NCI-H2081 (cell line): ENCODE results near the gene SYNE1.
A peak's percentile ranks its signal among the peaks of the same experiment; 100 is the strongest.

Source experiments
- DNase-seq, 2 experiments: peaks; one replicate each; lab custom pipeline; 2025; lab: John Stamatoyannopoulos, UW

Gene SYNE1

DNA sequence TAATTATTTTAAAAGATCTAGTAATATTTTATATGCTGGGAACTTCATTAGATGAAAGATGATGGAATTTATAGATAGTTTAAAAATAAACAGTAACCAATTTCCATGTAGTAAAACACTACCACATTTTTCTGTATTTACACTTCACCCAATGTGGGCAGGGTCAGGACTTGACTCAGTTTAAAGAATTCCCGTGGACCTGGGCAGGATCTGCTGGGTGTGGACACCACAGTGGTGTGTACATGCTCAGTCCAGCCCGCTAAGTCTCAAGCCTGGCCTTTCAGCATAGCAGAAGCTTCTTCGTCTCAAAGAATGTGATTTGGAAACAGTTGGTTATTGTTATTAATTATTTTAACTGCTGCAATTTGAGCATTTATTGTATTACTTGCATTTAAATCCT lies 364.2 kb downstream of the SYNE1 start:
- no peak for DNase-seq

DNA sequence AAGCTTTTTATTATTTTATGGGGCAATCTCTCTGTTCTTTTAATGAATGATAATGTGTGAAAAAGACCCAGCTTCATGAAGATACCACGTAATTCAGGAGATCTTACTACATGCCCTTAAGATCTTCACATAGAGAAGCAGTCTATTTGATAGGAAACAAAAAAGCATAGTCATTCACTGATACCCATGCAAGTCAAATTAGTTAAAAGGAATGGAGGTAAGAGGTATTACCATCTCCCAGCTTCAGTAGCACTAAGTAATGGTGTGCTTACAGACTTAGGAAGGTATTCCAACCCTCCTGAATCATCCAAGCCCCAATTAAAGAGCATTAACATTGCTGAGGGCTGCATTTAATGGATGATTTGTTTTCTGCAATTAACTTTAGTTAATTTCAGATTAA lies 364.7 kb downstream of the SYNE1 start:
- DNase-seq, result no peak

DNA sequence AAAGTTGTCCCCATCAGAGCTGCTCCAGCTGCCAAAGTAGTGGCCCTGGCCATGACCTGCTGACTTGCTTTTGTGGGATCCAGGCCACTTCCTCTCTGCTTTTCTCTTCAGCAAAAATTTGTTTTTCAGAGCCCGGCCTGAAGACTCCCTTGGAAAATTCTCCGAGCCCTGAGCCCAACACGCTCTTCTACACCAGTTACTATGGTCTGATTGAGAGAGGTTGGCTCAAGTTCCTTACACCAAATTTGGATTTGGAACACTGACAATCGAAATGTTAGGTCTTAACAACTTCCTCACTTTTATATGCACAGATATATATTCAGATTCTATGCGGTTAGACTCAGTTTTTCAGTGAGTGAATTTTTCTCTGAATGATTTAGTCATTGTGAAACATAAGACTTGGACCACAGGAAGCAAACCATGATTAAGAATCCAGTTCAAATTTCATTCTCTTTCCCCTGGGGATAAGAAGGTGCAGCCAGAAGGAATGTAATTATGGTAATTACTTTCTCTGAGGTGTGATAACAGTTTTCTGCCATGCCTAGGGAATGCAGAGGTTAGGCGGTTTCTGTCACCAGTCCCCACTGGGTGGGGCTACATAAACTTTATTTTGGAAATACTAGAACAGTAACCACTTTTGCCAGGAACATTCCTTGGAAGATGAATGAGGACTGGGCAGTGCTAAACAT lies 365.2 kb downstream of the SYNE1 start:
- DNase-seq, result no peak

DNA sequence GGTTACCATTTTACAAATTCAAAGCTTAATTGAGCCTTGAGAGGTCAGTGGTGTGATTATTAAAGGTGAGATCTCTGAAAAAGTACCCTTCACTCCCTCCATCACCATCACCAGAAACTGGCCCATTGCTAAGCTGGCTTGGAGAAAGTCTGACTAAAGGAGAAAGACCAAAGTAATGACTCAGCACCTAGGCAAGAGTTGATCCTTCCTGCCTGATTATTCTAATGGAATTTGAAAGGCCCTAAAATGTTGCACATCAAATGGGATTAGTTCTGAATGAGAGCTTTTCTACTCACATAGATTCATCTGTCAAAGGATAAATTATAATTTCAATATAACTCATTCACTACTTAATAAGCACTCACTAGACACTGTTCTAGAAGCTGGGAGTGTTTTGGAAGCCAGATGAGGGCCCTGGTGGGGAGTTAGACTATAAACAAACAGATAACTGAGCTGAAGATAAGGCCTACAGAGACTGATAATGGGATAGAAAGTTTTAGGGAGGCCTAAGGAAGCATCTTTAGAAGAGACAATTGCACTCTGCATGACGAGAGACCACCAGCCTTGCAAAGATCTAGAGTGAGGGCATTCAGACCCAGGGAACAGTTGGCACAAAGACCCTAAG lies 366.7 kb downstream of the SYNE1 start:
- no peak for DNase-seq

DNA sequence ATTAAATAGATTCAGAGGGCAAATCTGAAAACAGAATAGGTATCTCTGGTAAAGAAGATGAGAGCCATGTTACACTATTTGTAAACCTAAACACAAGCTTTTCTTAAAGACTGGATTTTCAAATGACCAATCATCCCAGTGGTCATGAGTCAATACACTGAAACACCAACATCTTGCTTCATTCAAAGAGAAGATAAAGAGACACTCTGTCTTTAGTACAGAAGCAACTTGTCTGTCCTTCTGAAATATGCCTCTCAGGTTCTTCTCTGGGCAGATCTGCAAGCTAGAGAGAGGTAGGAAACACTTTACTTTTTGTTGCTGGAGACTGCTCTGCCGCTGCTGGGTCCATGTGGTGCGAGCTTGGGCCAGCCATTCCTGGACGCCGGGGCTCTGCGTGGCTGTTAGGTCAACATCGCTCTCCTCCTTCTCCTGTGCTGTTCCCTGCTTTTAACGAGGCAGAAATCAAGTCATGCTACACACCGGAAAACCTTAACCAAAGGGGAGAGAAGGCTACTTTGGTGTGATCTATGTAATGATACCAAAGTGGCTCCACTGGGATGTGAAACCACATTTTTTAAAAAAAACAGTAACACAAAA lies 368.2 kb downstream of the SYNE1 start:
- DNase-seq, result no peak

DNA sequence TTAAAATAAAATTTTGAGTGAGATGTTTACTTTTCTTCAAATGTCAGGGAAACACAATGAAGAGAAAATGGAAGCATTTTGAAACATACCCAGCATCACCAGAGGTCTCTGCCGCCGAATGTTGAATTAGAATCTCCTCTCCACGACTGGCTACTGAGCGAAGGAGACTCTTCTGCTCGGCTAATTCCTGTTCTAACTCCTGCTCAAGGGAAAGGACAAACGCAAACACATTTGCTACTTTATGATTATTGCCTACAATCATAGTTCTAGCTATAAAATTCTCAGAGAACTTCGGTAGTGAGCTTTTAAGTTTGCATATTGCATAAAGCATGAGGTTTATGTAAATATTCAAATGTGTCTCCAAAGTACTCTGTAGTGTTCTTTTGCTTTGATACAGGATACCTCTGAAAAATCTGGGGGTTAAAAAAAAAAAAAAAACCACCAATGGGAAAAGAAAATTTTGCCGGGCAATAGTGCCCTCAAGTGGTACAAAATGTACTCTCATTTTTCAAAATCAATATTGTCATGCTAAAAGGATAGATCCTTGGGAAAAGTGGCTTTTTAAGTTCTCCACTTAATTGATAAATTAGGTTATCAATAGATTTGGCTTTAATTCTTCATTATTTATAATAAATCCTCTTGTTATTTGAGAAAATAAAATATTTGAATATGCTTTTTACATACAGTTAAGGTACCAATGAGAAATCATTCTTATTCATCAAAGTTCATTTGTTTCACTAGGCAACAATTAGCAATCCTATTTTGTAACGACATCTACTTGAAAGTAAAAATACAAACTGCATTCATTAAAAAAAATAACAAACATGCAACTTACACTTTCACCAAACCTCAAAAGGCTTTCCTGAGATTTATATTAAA lies 369.0 kb downstream of the SYNE1 start:
- DNase-seq, result peak; percentile 0 to 4

DNA sequence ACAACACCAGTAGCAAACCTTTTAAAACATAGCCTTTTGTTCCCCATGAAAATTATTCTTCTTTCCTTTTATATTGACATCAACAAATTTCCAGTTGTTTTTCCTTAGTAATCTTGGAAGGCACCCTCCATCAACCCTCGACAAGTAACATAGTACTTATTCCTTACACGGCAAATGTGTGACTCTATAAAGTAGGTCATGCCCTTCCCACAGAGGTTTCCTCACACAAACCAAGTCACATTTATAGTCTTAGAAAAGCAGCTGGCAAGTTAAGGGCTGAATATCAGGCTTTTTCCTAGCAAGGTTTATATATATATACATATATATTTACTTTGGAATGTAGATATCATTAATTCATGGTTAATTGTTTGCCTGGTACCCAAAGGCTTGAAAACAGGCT lies 371.5 kb downstream of the SYNE1 start:
- no peak for DNase-seq

DNA sequence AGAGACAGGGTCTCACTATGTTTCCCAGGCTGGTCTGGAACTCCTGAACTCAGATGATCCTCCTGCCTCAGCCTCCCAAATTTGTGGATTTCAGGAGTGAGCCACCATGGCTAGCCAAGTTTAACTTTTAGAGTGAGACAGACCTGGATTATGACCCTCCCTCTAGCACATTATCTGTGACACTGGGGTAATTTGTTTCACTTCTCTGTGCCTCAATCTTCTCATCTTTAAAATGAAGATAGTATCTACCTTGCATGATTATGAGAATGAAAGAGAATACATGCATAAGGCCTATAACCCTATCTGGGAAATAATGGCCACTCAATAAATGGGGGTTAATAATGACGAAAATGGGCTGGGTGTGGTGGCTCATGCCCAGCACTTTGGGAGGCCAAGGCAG lies 373.6 kb downstream of the SYNE1 start:
- no peak for DNase-seq

DNA sequence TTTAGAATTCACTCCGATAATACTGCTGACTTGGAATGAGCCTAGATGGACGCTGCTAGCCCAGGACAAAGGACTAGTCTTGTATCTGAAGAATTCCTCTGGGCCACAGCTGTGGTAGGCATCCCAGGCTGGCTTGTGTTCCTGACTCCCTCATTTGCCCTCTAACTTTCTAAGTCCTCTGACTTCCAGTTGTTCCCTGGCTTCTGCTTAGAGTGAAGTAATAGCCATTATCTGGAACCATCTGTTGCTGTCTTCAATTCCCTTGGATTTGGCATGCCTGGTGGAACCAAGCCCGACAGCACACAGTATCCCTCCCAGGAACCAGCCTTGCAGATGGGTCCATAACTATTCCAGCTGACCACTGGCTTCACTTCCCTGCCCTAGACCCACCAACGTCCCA lies 376.0 kb downstream of the SYNE1 start:
- DNase-seq, result no peak

DNA sequence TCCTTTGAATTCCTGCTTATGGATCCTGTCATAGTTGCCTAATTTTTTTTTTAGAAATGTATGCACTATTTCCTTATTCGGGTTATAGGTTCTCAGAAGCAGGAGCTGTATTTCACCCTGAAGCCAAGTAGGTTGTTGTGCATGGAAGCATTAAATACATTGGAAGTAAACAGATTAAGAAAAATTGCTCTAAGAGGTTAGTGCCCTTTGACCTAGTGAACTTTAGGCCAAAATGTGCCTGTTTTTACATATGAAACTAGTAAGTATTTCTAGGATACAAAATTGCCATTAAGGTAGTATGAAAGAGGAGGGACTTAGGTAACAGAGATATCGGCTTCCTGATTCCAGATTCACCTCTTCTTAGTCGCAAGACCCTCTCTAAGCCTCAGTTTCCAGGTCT lies 377.9 kb downstream of the SYNE1 start:
- no peak for DNase-seq

DNA sequence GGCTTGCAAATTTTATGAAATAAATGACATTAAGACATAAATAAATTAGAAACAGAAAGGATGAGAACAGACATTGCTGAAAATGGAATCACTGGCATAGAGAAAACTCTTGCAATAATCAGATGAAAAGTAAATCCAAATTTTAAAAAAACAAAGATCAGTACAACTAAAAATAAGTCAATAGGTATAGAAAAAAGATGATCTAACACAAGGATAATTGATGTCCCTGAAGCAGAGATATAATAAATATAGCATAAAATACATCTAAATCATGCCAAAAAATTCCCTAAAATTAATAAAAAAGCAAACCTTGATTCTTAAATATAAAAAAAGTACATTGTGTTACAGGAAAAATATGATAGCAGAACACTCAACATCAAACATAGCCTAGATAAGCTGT lies 379.6 kb downstream of the SYNE1 start:
- no peak for DNase-seq

DNA sequence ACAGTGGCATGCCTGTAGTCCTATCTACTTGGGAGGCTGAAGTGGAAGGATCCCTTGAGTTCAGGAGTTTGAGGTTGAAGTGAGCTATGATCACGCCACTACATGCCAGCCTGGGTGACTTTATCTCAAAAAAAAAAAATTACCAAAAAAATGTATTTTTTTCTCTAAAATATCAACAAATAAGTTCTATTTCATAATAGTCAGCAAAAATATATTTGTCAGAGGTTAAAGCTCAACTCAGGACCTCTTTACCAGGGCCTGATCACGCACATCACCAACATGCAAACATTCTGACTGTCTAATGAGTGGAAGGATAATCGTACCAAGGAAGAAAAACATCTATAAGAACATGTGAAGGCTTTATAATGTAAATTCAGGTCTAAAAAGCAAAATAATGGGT lies 387.0 kb downstream of the SYNE1 start:
- no peak for DNase-seq

DNA sequence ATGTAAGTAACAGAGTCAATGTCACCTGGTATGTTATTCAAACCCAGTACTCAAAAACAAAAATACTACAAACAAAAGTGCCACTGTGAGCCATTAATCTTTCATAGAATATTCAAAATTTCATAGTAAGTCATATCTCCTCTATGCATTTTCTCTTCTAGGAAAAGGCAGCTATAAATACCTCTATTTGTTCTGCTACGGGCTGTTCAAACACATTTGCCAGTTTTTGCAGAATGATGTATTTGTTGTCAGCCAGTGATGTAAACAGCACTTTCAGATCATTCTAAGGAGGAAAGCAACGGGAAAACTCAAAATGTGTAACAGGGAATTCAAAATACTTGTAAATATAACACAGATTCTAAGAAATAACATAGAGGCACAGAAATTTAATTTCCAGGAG lies 388.2 kb downstream of the SYNE1 start:
- DNase-seq, result no peak

DNA sequence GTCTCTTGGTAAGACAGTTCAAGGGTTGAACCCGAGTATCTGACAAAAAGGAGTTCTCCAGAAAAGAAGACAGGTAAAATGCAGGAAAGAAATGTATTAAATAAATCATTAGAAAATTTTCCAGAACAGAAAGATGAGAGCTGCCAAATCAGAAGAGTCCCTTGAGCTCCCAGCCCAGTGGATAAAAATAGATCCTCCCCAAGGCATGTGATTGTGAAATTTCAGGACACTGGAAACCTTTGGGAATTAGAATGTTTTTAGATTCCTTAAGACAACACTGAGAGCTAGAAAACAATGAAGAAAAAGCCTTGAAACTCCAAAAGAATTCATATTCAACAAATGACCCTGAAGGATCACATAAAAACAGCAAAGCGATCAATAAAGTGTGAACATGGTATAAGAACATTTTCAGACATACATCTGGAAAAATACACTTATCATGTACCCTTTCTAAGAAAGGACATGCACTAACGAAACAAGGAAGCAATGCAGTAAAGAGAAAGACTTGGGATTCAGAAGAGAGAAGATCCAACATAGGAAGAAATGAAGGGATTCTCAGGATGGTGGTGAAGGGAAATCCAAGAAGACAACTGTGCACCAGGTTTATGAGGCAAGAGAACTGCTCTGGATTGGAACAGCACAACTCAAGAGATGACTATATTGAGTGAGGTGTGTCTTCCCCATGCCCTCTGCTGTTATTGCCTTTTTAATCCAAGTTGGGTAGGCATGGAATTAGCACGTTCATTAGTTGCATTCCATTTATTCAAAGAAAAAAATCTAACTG lies 390.4 kb downstream of the SYNE1 start:
- no peak for DNase-seq

DNA sequence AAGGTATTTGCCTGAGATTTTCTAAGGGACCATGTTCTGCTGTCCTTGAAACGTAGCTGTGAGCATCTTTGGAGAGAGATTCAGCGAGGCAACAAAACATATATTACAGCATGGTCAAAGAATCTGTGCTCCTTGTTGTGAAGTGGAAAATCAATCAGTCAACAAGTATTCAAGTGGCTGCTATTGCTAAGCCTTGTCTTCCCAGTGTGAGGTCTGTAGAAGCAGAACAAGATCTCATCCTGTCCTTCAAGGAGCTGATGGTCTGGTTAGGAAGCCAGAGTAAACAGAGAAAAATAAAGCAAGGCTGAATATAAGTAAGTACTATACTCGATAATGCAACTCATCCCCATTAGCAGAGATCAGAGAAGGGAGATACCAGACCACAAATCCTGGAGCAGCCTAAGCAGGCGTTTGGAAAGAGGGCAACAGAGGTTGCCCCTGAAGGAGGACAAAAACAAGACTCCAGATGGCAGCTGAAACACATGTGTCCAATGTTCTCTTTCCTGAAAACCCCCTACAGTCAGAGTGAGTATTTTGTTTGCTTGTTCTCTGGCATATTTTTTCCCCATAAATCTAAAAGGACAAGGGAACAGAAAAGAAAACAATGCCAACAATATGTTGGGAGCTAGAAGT lies 392.0 kb downstream of the SYNE1 start:
- no peak for DNase-seq

DNA sequence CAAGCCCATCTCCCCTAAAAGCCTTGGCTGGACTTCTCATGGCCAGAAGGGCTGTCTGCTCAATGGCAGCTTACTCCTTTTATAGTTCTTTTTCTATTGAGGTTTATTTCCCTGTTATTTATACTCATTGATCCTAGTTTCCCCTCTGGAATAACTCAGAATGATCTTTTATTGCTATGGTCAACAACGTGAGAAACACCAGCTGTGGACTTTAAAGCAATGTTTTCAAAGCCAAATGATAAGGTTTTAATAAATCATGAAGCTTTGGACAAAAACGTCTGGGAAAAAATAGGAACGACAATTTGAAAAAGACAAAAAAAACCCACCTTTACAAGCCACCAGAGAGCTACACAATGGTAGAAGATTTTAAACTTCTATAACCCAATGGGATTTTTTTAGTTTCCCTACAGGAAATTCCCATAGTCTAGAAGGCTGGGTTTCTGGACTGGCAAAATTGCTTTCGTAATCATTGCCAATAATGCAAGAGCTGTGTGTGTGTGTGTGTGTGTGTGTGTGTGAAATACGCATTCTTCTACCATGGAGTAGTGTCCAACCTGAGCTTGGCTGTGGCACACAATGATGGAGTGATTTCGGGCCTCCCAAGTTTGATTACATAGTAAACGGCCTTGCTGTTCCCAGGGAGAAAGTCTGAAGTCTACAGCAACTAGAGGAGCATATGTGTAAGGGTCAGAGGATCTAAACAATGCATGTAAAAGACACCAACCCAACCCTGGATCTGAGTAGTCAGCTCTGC lies 396.0 kb downstream of the SYNE1 start:
- no peak for DNase-seq

DNA sequence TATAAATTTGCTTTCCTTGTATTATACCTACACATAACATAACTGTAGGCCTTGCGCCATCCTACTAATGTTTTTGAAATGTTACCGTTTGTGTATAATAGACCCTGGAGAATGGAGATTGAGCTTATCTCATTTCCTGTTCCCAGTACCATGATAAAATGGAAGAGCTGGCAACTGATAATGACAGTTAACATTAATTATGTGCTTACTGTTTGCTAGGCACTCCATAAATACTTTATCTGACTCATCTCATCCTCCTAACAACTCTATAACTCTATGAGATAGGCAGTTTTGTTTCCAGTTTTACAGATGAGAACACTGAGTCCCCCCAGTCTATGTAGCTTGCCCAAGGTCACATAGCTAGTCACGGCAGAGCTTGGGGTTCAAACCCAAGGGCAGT lies 396.7 kb downstream of the SYNE1 start:
- DNase-seq, result no peak

DNA sequence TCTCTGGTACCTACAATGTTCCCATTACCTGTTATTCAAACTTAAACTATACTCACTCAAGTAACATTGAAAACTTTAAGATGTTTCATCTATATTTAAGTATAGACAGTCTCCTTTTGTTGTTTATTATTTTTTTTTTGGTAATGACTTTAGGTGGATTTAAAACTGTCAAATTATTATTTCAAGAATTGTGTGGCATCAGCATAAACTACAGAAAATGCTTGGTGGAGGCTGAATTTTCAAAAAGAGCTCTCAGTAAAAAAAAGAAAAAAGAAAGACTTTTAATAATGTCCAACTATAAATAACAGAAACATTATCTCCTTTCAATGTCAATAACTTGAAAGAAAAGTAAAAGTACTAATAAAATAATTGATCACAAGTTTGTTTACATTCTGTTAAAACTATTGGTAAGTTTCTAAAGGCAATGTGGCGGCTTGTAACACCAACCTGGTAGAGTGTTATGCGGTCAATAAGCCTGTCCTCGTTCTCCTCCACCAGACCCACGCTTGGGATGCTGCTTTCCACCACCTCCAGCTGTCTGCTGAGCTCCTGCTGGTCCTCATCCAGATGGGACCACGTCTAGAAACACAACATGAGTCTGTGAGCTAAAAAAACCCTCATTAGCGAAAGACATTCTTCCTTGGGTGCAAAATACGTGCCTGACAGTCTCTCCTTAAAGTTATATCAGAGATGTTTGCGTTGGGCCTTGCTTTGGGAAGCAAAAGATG lies 400.6 kb downstream of the SYNE1 start:
- no peak for DNase-seq

DNA sequence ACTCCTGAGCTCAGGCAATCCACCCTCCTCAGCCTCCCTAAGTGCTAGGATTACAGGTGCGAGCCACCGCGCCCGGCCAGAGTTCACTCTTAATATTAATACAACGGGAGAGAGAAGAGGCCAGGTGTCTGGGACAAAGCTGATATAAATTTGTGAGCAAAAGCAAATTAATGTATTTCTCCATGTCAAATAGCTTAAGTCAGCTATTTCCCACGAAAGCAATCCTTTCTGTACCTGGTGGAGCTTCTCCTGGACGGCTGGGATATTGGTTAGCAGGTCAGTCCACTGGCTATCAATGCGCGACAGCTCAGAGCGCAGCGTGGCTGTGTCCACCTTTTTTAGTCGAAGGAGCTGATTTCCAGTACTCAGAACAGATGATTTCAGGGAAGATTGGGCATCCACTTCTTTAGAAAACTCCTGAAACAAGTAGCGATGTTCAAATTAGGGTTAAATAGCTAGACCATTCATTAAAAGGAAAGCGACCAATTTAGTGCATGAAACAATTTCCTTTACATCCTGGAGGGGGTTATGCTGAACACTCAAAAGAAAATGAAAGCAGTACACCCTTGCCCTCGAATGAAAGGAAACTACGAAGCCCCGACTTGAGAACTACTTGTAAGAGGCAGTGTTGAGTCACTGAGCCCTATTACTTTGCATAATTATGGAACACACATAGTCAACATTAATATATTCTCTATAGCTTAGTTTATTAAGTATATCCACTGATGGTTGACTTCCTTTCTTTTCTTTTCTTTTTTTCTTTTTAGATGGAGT lies 403.4 kb downstream of the SYNE1 start:
- DNase-seq, result no peak
